Islet of Langerhans (tissue), 1 donor: ENCODE measurements around the gene RPS6KB2.
"Not testable (repeated sequence)": the region's sequence is repeated elsewhere in the genome, so short reads cannot be mapped to it uniquely, and the experiment has no call there.

Source experiments
- FAIRE-seq: peaks from one replicate; lab custom pipeline; 2011; peaks lifted over from hg19 to GRCh38; lab: Jason Lieb, UNC

The RPS6KB2 gene

GRCh38 chr11:67397986-67398660 is 30.2 kb upstream of the RPS6KB2 start:
- FAIRE-seq = no peak

GRCh38 chr11:67398661-67399563 is 29.4 kb upstream of the RPS6KB2 start:
- FAIRE-seq = no peak

GRCh38 chr11:67400251-67400941 is 27.9 kb upstream of the RPS6KB2 start:
- no peak for FAIRE-seq

- no peak for FAIRE-seq
Measured at GRCh38 chr11:67400942-67401494, 27.3 kb upstream of the RPS6KB2 start.

- FAIRE-seq = no peak
Measured at GRCh38 chr11:67401495-67402191, 26.7 kb upstream of the RPS6KB2 start, which contains the start of gene PPP1CA. Gene PPP1CA, minus strand, starts transcription at chr11:67401858. Its CDS starts 76 bp downstream, at chr11:67401782.

GRCh38 chr11:67402192-67402839 is 26.0 kb upstream of the RPS6KB2 start:
- FAIRE-seq = not testable (repeated sequence)

- not testable (repeated sequence) for FAIRE-seq
Measured at GRCh38 chr11:67403085-67403484, 25.2 kb upstream of the RPS6KB2 start.

- no peak for FAIRE-seq
Measured at GRCh38 chr11:67404515-67405195, 23.6 kb upstream of the RPS6KB2 start.

- no peak for FAIRE-seq
Measured at GRCh38 chr11:67405196-67405567, 23.1 kb upstream of the RPS6KB2 start.

GRCh38 chr11:67405688-67406339 is 22.5 kb upstream of the RPS6KB2 start:
- FAIRE-seq = no peak

GRCh38 chr11:67406420-67406968 is 21.8 kb upstream of the RPS6KB2 start:
- no peak for FAIRE-seq

- no peak for FAIRE-seq
Measured at GRCh38 chr11:67406969-67407687, 21.2 kb upstream of the RPS6KB2 start.

- FAIRE-seq = no peak
Measured at GRCh38 chr11:67407688-67408163, 20.6 kb upstream of the RPS6KB2 start.

GRCh38 chr11:67408437-67409200 is 19.7 kb upstream of the RPS6KB2 start:
- no peak for FAIRE-seq

- no peak for FAIRE-seq
Measured at GRCh38 chr11:67409261-67409666, 19.0 kb upstream of the RPS6KB2 start.

GRCh38 chr11:67409781-67410368 is 18.4 kb upstream of the RPS6KB2 start:
- FAIRE-seq = no peak

- FAIRE-seq = no peak
Measured at GRCh38 chr11:67410369-67410831, 17.9 kb upstream of the RPS6KB2 start.
